GM12892 (cell line): ENCODE measurements around the gene MTX1.
A peak's percentile ranks its signal among the peaks of the same experiment; 100 is the strongest.
"Not testable (repeated sequence)": the region's sequence is repeated elsewhere in the genome, so short reads cannot be mapped to it uniquely, and the experiment has no call there.

Experiments used
- DNase-seq: peaks from one replicate; pipeline ENCODE4 v3.0.0; 2011; ENCODE audit not compliant: insufficient read length
- FAIRE-seq: peaks from 2 replicates; lab custom pipeline; 2011; peaks lifted over from hg19 to GRCh38; lab: Jason Lieb, UNC
- POLR2A ChIP-seq: IDR thresholded peaks from 2 replicates; pipeline ENCODE4 v1.6.1; 2011; ENCODE audit warnings: low read depth, low read length, control low read depth
- POLR2AphosphoS5 ChIP-seq: IDR thresholded peaks from 2 replicates; pipeline ENCODE4 v1.6.1; 2011; ENCODE audit warnings: low read depth, low read length, control low read depth
- TAF1 ChIP-seq: IDR thresholded peaks from 2 replicates; pipeline ENCODE4 v1.6.1; 2011; ENCODE audit warnings: low read depth, mild to moderate bottlenecking, control low read depth, low read length, borderline replicate concordance

MTX1 gene

GRCh38 chr1:155244368-155245162 is 36.1 kb downstream of the MTX1 start:
- FAIRE-seq = peak; percentile 66
- peak; percentile 92 for DNase-seq
- TF ChIP-seq POLR2AphosphoS5 = peak; percentile 93
- TF ChIP-seq POLR2A = peak; percentile 96
- peak; percentile 37; the same call in 1 of the 2 replicates for TF ChIP-seq TAF1

GRCh38 chr1:155245163-155245524 is 36.6 kb downstream of the MTX1 start:
- FAIRE-seq (no peak), DNase-seq (no peak)
- no peak for TF ChIP-seq POLR2A
- TF ChIP-seq TAF1 = no peak
- no peak for TF ChIP-seq POLR2AphosphoS5

DNA sequence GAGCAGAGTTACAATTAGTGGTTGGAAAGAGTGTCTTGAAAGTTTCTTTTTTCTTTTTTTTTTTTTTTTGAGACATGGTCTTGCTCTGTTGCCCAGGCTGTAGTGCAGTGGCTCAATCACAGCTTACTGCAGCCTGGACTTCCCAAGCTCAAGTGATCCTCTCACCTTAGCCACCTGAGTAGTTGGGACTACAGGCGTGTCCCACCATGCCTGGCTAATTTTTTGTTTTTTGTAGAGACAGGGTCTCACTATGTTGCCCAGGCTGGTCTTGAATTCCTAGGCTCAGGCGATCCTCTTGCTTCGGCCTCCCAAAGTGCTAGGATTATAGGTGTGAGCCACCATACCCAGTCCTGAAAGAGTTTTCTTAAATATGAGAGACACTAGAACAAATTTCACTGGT is 38.3 kb downstream of the MTX1 start:
- not testable (repeated sequence) for FAIRE-seq, DNase-seq

DNA sequence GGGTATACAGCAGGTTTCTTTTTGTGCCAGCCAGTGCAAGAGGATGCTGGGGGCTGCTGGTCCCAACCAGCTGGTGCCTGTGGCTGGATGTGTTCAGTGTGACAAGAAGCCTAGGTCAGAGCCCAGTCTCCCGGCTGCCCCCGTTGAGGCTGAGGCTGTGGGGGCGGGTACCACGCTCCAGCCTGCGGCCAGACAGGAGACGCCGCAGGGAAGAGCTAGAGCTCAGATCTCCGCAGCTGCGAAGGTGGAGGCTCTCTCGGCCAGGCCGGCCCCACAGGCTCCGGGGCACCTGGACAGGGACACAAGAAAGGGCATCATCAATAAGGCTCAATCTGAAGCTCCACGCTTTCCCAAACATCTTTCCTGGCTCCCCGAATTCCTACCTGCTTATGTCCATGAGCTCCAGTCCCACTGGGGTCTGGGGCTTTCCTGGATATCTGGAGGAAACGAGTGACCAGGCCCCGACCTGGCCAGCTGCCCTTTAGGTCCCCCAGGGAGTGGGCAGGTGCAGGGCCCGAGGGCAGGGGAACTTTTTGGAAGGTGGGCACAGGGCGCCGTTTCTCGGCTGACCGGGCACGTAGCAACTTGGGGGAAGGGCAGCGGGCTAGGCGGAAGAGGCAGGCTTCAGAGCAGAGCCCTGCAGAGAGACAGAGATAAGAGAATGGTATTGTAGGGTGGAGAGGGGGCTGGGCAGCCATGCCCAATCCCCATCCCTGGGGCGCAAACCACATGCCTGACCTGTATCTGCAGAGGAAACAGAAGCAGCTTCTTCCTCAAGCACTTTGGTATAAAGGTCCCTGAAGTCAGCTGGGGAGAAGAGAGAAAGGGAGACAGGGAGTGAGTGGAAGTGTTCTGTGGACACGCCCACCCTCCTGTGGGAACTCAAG is 39.4 kb downstream of the MTX1 start:
- no peak for DNase-seq
- no peak for FAIRE-seq
- TF ChIP-seq TAF1 (no peak), POLR2AphosphoS5 (no peak), POLR2A (no peak)

DNA sequence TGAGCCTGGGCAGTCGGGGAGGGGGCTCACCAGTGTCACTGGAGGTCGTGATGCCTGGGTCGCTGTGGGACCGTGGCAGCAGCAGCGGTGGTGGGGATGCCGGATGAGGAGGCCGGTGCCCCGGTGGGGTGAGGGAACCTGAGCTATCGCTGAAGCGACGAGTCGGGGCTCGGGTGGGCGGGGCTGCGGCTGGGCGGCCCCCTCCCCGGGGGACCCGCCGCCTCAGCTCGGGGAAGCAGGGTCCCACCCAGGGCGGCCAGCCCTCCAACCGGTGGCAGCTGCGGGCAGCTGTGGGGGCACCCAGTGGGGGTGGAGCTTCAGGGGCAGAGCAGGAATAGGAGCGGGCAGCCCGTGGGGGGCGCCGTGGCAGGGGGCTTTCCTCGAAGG is 41.7 kb downstream of the MTX1 start:
- FAIRE-seq (no peak), DNase-seq (no peak)
- TF ChIP-seq POLR2AphosphoS5 (no peak), TAF1 (no peak), POLR2A (no peak)

GRCh38 chr1:155250633-155251449 is 42.3 kb downstream of the MTX1 start:
- FAIRE-seq (peak; percentile 95), DNase-seq (peak; percentile 99)
- TF ChIP-seq TAF1 = no peak
- no peak for TF ChIP-seq POLR2A
- no peak for TF ChIP-seq POLR2AphosphoS5

GRCh38 chr1:155251566-155251965 is 43.1 kb downstream of the MTX1 start:
- TF ChIP-seq POLR2A (no peak), TAF1 (no peak), POLR2AphosphoS5 (no peak)
- no peak for FAIRE-seq

GRCh38 chr1:155253208-155253607 is 44.7 kb downstream of the MTX1 start:
- FAIRE-seq (no peak), DNase-seq (no peak)
- TF ChIP-seq POLR2A (no peak), POLR2AphosphoS5 (no peak), TAF1 (no peak)

More at GRCh38 chr1:155251566-155251965, 43.1 kb downstream of the MTX1 start:
- no peak for DNase-seq

DNA sequence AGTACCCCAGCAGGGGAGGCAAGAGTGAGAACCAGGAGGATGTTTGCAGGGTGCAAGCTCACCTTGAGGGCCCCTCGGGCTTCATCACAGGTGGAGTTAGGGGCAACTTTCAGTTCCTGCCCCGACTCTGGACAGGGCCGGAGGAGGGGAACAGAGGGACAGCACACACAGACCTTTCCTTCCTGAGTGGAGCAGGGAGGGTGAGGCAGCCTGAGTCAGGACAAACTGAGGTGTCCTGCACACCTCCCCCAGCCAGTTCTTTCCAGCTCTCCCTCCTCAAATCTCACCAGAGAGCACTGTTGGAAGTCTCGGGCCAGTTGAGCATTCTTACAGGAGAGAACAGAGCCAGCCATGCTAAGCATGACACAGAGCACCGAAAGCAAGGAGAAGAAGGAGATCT is 45.3 kb downstream of the MTX1 start:
- no peak for FAIRE-seq
- TF ChIP-seq POLR2AphosphoS5 = no peak
- TF ChIP-seq TAF1 = no peak
- no peak for TF ChIP-seq POLR2A
- DNase-seq = no peak

DNA sequence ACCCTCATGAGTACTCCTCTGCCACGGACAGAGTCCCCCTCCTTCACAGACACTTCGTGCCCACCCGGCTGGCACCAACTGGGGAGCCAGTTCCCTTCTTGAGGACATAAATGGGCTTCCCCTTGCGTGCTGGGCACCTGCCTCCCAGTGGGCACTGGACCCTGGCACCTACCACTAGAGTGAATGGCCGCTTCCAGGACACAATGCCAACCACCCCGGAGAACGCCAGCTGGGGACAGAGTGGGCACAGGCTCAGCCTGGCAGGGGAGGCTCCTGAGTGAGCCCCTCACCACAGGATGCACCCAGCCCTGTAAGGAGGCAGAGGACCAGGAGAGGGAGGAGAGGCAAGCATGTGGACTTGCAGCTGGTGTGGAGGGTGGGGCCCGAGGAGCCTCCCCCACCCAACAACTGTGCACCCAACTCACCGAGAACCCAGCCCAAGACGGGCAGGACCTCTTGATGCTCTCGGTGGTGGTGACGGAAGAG is 45.8 kb downstream of the MTX1 start:
- no peak for DNase-seq
- no peak for FAIRE-seq
- TF ChIP-seq TAF1 (no peak), POLR2A (no peak), POLR2AphosphoS5 (no peak)
